H1 (cell line): ENCODE data around the gene KRT4. TPM values are rescaled to one million over a fixed set of nuclear protein-coding genes. Genes with fewer than 3 reads are reported as not detected.

Experiments
- CTCF ChIA-PET: fragments of 300-600 bp; sonication (Branson Sonifier 250); formaldehyde crosslinking; loops from one replicate; lab custom pipeline; 2021; ENCODE audit not compliant: partially characterized antibody; lab: Charles Lee
- POLR2A ChIA-PET: fragments of 300-600 bp; sonication (Branson Sonifier 250); formaldehyde crosslinking; loops from one replicate; lab custom pipeline; 2021; ENCODE audit warnings: inconsistent platforms; ENCODE audit not compliant: partially characterized antibody; lab: Charles Lee
- DNase-seq, 2 experiments: peaks; one replicate each; pipeline versions ENCODE4 v3.0.0 to v3.0.0-alpha.2; 2010 to 2022; ENCODE audit warnings: low spot score in 2 of 2, low read depth in 1 of 2, mixed read lengths in 1 of 2
- FAIRE-seq: peaks from 2 replicates; lab custom pipeline; 2011; peaks lifted over from hg19 to GRCh38; lab: Jason Lieb, UNC
- H2AFZ ChIP-seq: 2 replicates; pipeline ENCODE4 v1.8.1; 2012; ENCODE audit warnings: low read length, inconsistent platforms
- H2AK5ac ChIP-seq: 2 replicates; pipeline ENCODE4 v1.6.1; 2013; ENCODE audit warnings: low read depth, low read length
- H2BK120ac ChIP-seq: replicated peaks from 2 replicates; pipeline ENCODE3; 2013; ENCODE audit warnings: low read depth, low read length, inconsistent platforms
- H2BK12ac ChIP-seq: 2 replicates; pipeline ENCODE4 v1.6.1; 2013; ENCODE audit warnings: low read depth, low read length
- H2BK15ac ChIP-seq: 2 replicates; pipeline ENCODE4 v1.6.1; 2013; ENCODE audit warnings: low read length
- H2BK20ac ChIP-seq: 2 replicates; pipeline ENCODE4 v1.6.1; 2013; ENCODE audit warnings: low read length
- H2BK5ac ChIP-seq: 2 replicates; pipeline ENCODE4 v1.6.1; 2013; ENCODE audit warnings: low read depth, low read length
- H3K14ac ChIP-seq: 2 replicates; pipeline ENCODE4 v1.6.1; 2013; ENCODE audit warnings: inconsistent platforms; ENCODE audit not compliant: insufficient read length
- H3K18ac ChIP-seq: 2 replicates; pipeline ENCODE4 v1.6.1; 2013; ENCODE audit warnings: low read length; ENCODE audit errors: extremely low read depth
- H3K23ac ChIP-seq: 2 replicates; pipeline ENCODE4 v1.6.1; 2013; ENCODE audit warnings: inconsistent platforms; ENCODE audit not compliant: insufficient read length
- H3K23me2 ChIP-seq: 2 replicates; pipeline ENCODE4 v1.6.1; 2013; ENCODE audit warnings: low read depth, low read length
- H3K27ac ChIP-seq: 2 replicates; pipeline ENCODE4 v1.6.1; 2011; ENCODE audit warnings: low read depth, low read length, inconsistent platforms
- H3K27me3 ChIP-seq, 4 experiments: replicated peaks in 1 of 4; 1 replicate in 1 of 4; 2 replicates in 3 of 4; pipeline versions ENCODE4 v1.6.1 to v1.8.1; 2011 to 2013; ENCODE audit warnings: low read length in 3 of 4, mild to moderate bottlenecking in 3 of 4, inconsistent platforms in 2 of 4, mixed read lengths in 2 of 4, moderate library complexity in 1 of 4; ENCODE audit not compliant: control insufficient read depth in 3 of 4, insufficient read depth in 3 of 4; ENCODE audit errors: extremely low read depth in 1 of 4
- H3K36me3 ChIP-seq, 4 experiments: 2 replicates each; pipeline versions ENCODE4 v1.6.1 to v1.8.1; 2011 to 2013; ENCODE audit warnings: mild to moderate bottlenecking in 4 of 4, low read length in 3 of 4, moderate library complexity in 2 of 4, control low read depth in 1 of 4, inconsistent platforms in 1 of 4; ENCODE audit not compliant: insufficient read depth in 4 of 4, control insufficient read depth in 2 of 4
- H3K4ac ChIP-seq: replicated peaks from 2 replicates; pipeline ENCODE3; 2013; ENCODE audit warnings: low read length, low read depth, mixed read lengths, inconsistent platforms; ENCODE audit not compliant: insufficient read length
- H3K4me1 ChIP-seq, 4 experiments: replicated peaks in 1 of 4; 1 replicate in 1 of 4; 2 replicates in 3 of 4; pipeline versions ENCODE4 v1.6.1 to v1.8.1; 2011 to 2013; ENCODE audit warnings: low read length in 3 of 4, inconsistent platforms in 2 of 4, mixed read lengths in 1 of 4; ENCODE audit not compliant: insufficient read depth in 4 of 4, control insufficient read depth in 3 of 4
- H3K4me2 ChIP-seq, 2 experiments: 2 replicates each; pipeline versions ENCODE4 v1.6.1 to v1.8.1; 2011 to 2013; ENCODE audit warnings: low read depth in 2 of 2, low read length in 2 of 2, control low read depth in 1 of 2, inconsistent platforms in 1 of 2, mild to moderate bottlenecking in 1 of 2; ENCODE audit not compliant: insufficient read depth in 1 of 2
- H3K4me3 ChIP-seq, 4 experiments: fragments of 200-600, 300-600 bp in 1 of 4; sonication (generic), shearing (Covaris generic), sonication (Bioruptor Twin) in 1 of 4; 2 replicates each; pipeline versions ENCODE4 v1.5.1 to v1.8.1; 2011 to 2016; ENCODE audit warnings: low read length in 4 of 4, low read depth in 3 of 4, control low read depth in 2 of 4, inconsistent platforms in 2 of 4, mild to moderate bottlenecking in 2 of 4, mixed read lengths in 1 of 4, moderate library complexity in 1 of 4; ENCODE audit not compliant: insufficient read depth in 2 of 4; ENCODE audit errors: extremely low read depth in 1 of 4
- H3K56ac ChIP-seq: replicated peaks from 2 replicates; pipeline ENCODE3; 2013; ENCODE audit warnings: low read depth, mild to moderate bottlenecking, mixed read lengths, low read length, inconsistent platforms; ENCODE audit not compliant: insufficient read length
- H3K79me1 ChIP-seq: 2 replicates; pipeline ENCODE4 v1.6.1; 2013; ENCODE audit warnings: low read depth, low read length, control low read depth
- H3K79me2 ChIP-seq, 2 experiments: 2 replicates each; pipeline versions ENCODE4 v1.6.1 to v1.8.1; 2012 to 2013; ENCODE audit warnings: low read length in 2 of 2, mild to moderate bottlenecking in 2 of 2, inconsistent platforms in 1 of 2; ENCODE audit not compliant: insufficient read depth in 2 of 2, control insufficient read depth in 1 of 2
- H3K9ac ChIP-seq, 4 experiments: replicated peaks in 1 of 4; 1 replicate in 1 of 4; 2 replicates in 3 of 4; pipeline versions ENCODE4 v1.6.1 to v1.8.1; 2011 to 2013; ENCODE audit warnings: low read depth in 3 of 4, low read length in 3 of 4, control low read depth in 2 of 4, mild to moderate bottlenecking in 2 of 4, moderate library complexity in 2 of 4, inconsistent platforms in 1 of 4; ENCODE audit errors: extremely low read depth in 1 of 4
- H3K9me3 ChIP-seq, 2 experiments: 2 replicates each; pipeline versions ENCODE4 v1.6.1 to v1.8.1; 2012 to 2013; ENCODE audit warnings: mild to moderate bottlenecking in 2 of 2, moderate library complexity in 2 of 2, control low read depth in 1 of 2, inconsistent platforms in 1 of 2, low read depth in 1 of 2, low read length in 1 of 2, mixed read lengths in 1 of 2; ENCODE audit not compliant: insufficient read depth in 2 of 2
- H4K20me1 ChIP-seq, 2 experiments: replicated peaks in 1 of 2; 2 replicates each; pipeline versions ENCODE3 to v1.8.1; 2011 to 2013; ENCODE audit warnings: inconsistent platforms in 2 of 2, low read length in 2 of 2, mild to moderate bottlenecking in 1 of 2; ENCODE audit not compliant: insufficient read depth in 2 of 2, control insufficient read depth in 1 of 2
- H4K5ac ChIP-seq: 2 replicates; pipeline ENCODE4 v1.6.1; 2013; ENCODE audit warnings: low read length, low read depth, mixed read lengths, inconsistent platforms; ENCODE audit not compliant: insufficient read length
- H4K8ac ChIP-seq: 2 replicates; pipeline ENCODE4 v1.8.0; 2013; ENCODE audit warnings: mild to moderate bottlenecking, moderate library complexity, low read length, inconsistent platforms; ENCODE audit not compliant: insufficient read depth; ENCODE audit errors: extremely low read depth
- H4K91ac ChIP-seq: replicated peaks from 2 replicates; pipeline ENCODE3; 2013; ENCODE audit warnings: low read length, mixed read lengths, inconsistent platforms; ENCODE audit not compliant: insufficient read length
- BRCA1 ChIP-seq: IDR thresholded peaks from 2 replicates; pipeline ENCODE4 v1.6.1; 2012; ENCODE audit warnings: low read depth, low read length, improper control_type of control experiment
- CHD2 ChIP-seq: IDR thresholded peaks from 2 replicates; pipeline ENCODE4 v1.6.1; 2012; ENCODE audit warnings: low read length, improper control_type of control experiment
- CREB1 ChIP-seq: IDR thresholded peaks from 2 replicates; pipeline ENCODE4 v1.6.1; 2012; ENCODE audit warnings: inconsistent platforms
- HDAC6 ChIP-seq: IDR thresholded peaks from one replicate; pipeline ENCODE4 v1.7.1; 2012; ENCODE audit warnings: low read depth, mild to moderate bottlenecking, inconsistent platforms, low read length, moderate library complexity
- KDM1A ChIP-seq: fragments of 200-600, 300-600 bp; sonication (generic); IDR thresholded peaks from 2 replicates; pipeline ENCODE4 v1.7.1; 2016; ENCODE audit warnings: mild to moderate bottlenecking, low read length, borderline replicate concordance
- NRF1 ChIP-seq: IDR thresholded peaks from 2 replicates; pipeline ENCODE4 v1.6.1; 2011; ENCODE audit warnings: mild to moderate bottlenecking, low read depth, low read length, improper control_type of control experiment
- PHF8 ChIP-seq: fragments of 200-600 bp; sonication (generic); conservative IDR thresholded peaks from 2 replicates; pipeline ENCODE4 v1.7.1; 2012; ENCODE audit warnings: low read depth, mild to moderate bottlenecking, inconsistent platforms, low read length, moderate library complexity
- POU5F1 ChIP-seq: IDR thresholded peaks from 2 replicates; pipeline ENCODE4 v1.6.1; 2011; ENCODE audit warnings: low read depth, mild to moderate bottlenecking, low read length, moderate library complexity
- RAD21 ChIP-seq, 2 experiments: IDR thresholded peaks in 1 of 2; conservative IDR thresholded peaks in 1 of 2; 2 replicates each; pipeline ENCODE4 v1.6.1; 2011; ENCODE audit warnings: low read depth in 2 of 2, low read length in 2 of 2, improper control_type of control experiment in 1 of 2, inconsistent platforms in 1 of 2, mild to moderate bottlenecking in 1 of 2, moderate library complexity in 1 of 2
- RBBP5 ChIP-seq: IDR thresholded peaks from 2 replicates; pipeline ENCODE4 v1.7.1; 2012; ENCODE audit warnings: low read depth, mild to moderate bottlenecking, inconsistent platforms, low read length, moderate library complexity, borderline replicate concordance
- RNF2 ChIP-seq: fragments of 200-900, 300-1000 bp; sonication (generic); IDR thresholded peaks from 2 replicates; pipeline ENCODE4 v1.7.1; 2016; ENCODE audit warnings: borderline replicate concordance, low read depth, mild to moderate bottlenecking, antibody characterized with exemption, low read length; ENCODE audit not compliant: poor library complexity, severe bottlenecking; ENCODE audit errors: missing control alignments
- SIX5 ChIP-seq: IDR thresholded peaks from 2 replicates; pipeline ENCODE4 v1.6.1; 2011; ENCODE audit warnings: mild to moderate bottlenecking, low read depth, low read length
- SUZ12 ChIP-seq: fragments of 200-600 bp; sonication (generic); IDR thresholded peaks from 2 replicates; pipeline ENCODE4 v1.6.1; 2012; ENCODE audit warnings: mild to moderate bottlenecking, inconsistent platforms, low read length, moderate library complexity, mixed read lengths
- WGBS, 2 experiments: shearing (Covaris generic) in 1 of 2; methylation state at CpG; one replicate each; pipeline versions ENCODE4 v1.1.6 to v1.1.7; 2013 to 2015; ENCODE audit warnings: low lambda C conversion rate in 2 of 2, mixed read lengths in 2 of 2, inconsistent platforms in 1 of 2, low coverage in 1 of 2, missing lambda C conversion rate in 1 of 2; ENCODE audit not compliant: insufficient replicate concordance in 2 of 2, insufficient coverage in 1 of 2, insufficient read length in 1 of 2; ENCODE audit errors: extremely low coverage in 1 of 2, missing lambda C conversion rate in 1 of 2; 5-methylcytosine and 5-hydroxymethylcytosine counted together
- polyA plus RNA-seq, 7 experiments: library from polyadenylated mRNA; depleted of rRNA in 3 of 7; stranded (reverse) in 5 of 7; unstranded in 2 of 7; fragments of >200 nt in 5 of 7; fragments of 200-250 nt in 2 of 7; gene quantifications; 1 replicate in 5 of 7; 2 replicates in 1 of 7; 4 replicates in 1 of 7; pipeline versions ENCODE4 v1.2.1 to v1.2.3, GENCODE V29; 2011 to 2013; ENCODE audit warnings: missing spikeins in 2 of 7, mixed read lengths in 2 of 7
- total RNA-seq: library from RNA; stranded (reverse); fragmentation: NEBNext Ultra II Directional; extraction: Animal tissue kit (Norgen Biotek cat#: 25700); gene quantifications from 2 replicates; pipeline ENCODE4 v1.2.1, GENCODE V29; 2021

Gene KRT4
- total and polyA plus RNA-seq, 2 of the 8 experiments (the other 6 are each of a cell fraction or from before 2014, with no cell fraction given): not detected

- ChIA-PET POLR2A (interaction anchor here (0.6 kb wide), 1 partner anchor 179 kb away, joined by 3 read pairs; no protein-coding TSS in a partner anchor), CTCF (interaction anchor here (0.6 to 3.0 kb wide), 13 partner anchors 10 to 416 kb away, joined by 3 to 11 read pairs (median 4); no protein-coding TSS in a partner anchor)
- Histone ChIP-seq H3K56ac (no peak overlapping the region), H3K27me3 (no peaks in the 10 kb centered on the region), H3K4me1 (peaks cover 3 to 6% (median 4%) of the 10 kb centered on the region in 4 experiments), H2BK120ac (no peak overlapping the region), H2AK5ac (no peak overlapping the region), H3K18ac (no peak overlapping the region), H3K14ac (no peak overlapping the region), H4K20me1 (no peaks in the 10 kb centered on the region), H2AFZ (no peak overlapping the region), H3K4ac (no peak overlapping the region), H3K36me3 (no peaks in the 10 kb centered on the region), H3K79me1 (no peaks in the 10 kb centered on the region), H3K4me2 (no peak overlapping the region), H3K9me3 (no peaks in the 10 kb centered on the region), H4K8ac (no peak overlapping the region), H2BK5ac (no peak overlapping the region), H3K9ac (no peak overlapping the region), H2BK12ac (no peak overlapping the region), H3K23me2 (peaks cover 2% of the 10 kb centered on the region; the same call in 1 of the 2 replicates), H2BK20ac (no peak overlapping the region), H2BK15ac (no peak overlapping the region), H3K27ac (no peak overlapping the region), H3K79me2 (no peaks in the 10 kb centered on the region), H3K4me3 (no peak overlapping the region), H3K23ac (no peak overlapping the region), H4K5ac (no peak overlapping the region), H4K91ac (no peak overlapping the region)
- 93% methylated on average over 11 of the region's 11 CpGs; no CpG with 5 or more reads in 1 of the 2 experiments for WGBS, 2 experiments
- FAIRE-seq (no peak), DNase-seq (no peak)
- no peak for TF ChIP-seq SIX5
- TF ChIP-seq PHF8: no peak
- TF ChIP-seq HDAC6: no peak
- no peak for TF ChIP-seq KDM1A
- TF ChIP-seq RAD21 (IDR thresholded peaks at IDR 0.05 in 1 of 2, conservative IDR thresholded peaks at IDR 0.05 in 1 of 2; ENCODE audit: low read depth in 2 of 2, low read length in 2 of 2): no peak
- TF ChIP-seq POU5F1: no peak
- TF ChIP-seq CREB1: no peak
- TF ChIP-seq CHD2: no peak
- TF ChIP-seq SUZ12: no peak
- TF ChIP-seq BRCA1: no peak
- TF ChIP-seq RBBP5: no peak
- TF ChIP-seq RNF2: no peak
- no peak for TF ChIP-seq NRF1
These were observed 6.9 kb downstream of the KRT4 start for GRCh38 chr12:52806821-52807543.
